HCT116 (cell line): ENCODE results near the gene MTMR10. TPM values are rescaled to one million over a fixed set of nuclear protein-coding genes. Genes with fewer than 3 reads are reported as not detected.

Experiments used
- ATAC-seq: fragments of 200-7000 bp; cut with Tn5 transposase; 2 replicates; pipeline ENCODE4 v1.9.1; 2020; ENCODE audit warnings: mild to moderate bottlenecking, moderate library complexity
- BruUV-seq: library from RNA; stranded (reverse); fragments of 400-500 nt; replicated peaks from 2 replicates; lab custom pipeline; 2021; lab: Mats Ljungman, UMichigan
- CTCF ChIA-PET: fragments of 300-600 bp; sonication (Branson Sonifier 250); formaldehyde crosslinking; loops from one replicate; lab custom pipeline; 2021; ENCODE audit warnings: antibody characterized with exemption; lab: Charles Lee
- POLR2A ChIA-PET: fragments of 300-600, 350-600 bp; sonication (Branson Sonifier 250); formaldehyde crosslinking; loops from one replicate; lab custom pipeline; 2021; ENCODE audit warnings: antibody characterized with exemption; lab: Charles Lee
- RAD21 ChIA-PET, 2 experiments: fragments of 300-600 bp; sonication (Branson Sonifier 250); formaldehyde crosslinking; loops; one replicate each; lab custom pipeline; 2023; ENCODE audit warnings: low total read pairs in 2 of 2; ENCODE audit not compliant: uncharacterized antibody in 2 of 2, unreplicated experiment in 2 of 2, low non-redundant PET in 1 of 2; lab: Charles Lee
- DNase-seq: peaks from one replicate; pipeline ENCODE4 v3.0.0-alpha.2; 2010; ENCODE audit warnings: low read depth, low spot score
- H2AFZ ChIP-seq: fragments of 200-600 bp; shearing (Covaris generic), sonication (generic); 2 replicates; pipeline ENCODE4 v1.6.1; 2017; ENCODE audit warnings: low read depth, mixed run types, mixed read lengths, antibody characterized with exemption, low read length; ENCODE audit not compliant: poor library complexity, severe bottlenecking
- H3K27ac ChIP-seq: 2 replicates; pipeline ENCODE4 v1.5.1; 2012; ENCODE audit warnings: low read depth, low read length
- H3K27me3 ChIP-seq: fragments of 200-600 bp; sonication (generic); 2 replicates; pipeline ENCODE4 v1.6.1; 2016; ENCODE audit warnings: mixed run types, low read length, mixed read lengths; ENCODE audit not compliant: insufficient read depth
- H3K36me3 ChIP-seq, 2 experiments: fragments of 200-500 bp in 1 of 2; fragments of 200-600 bp in 1 of 2; sonication (Bioruptor generic) in 1 of 2; sonication (generic) in 1 of 2; 2 replicates each; pipeline versions ENCODE4 v1.5.1 to v1.6.1; 2014 to 2016; ENCODE audit warnings: low read length in 2 of 2, inconsistent platforms in 1 of 2, mixed read lengths in 1 of 2, mixed run types in 1 of 2; ENCODE audit not compliant: insufficient read depth in 2 of 2, control insufficient read depth in 1 of 2
- H3K4me1 ChIP-seq, 2 experiments: fragments of 200-600 bp in 1 of 2; sonication (generic) in 1 of 2; 2 replicates each; pipeline versions ENCODE4 v1.5.1 to v1.6.1; 2012 to 2017; ENCODE audit warnings: low read length in 2 of 2, inconsistent platforms in 1 of 2, mild to moderate bottlenecking in 1 of 2, mixed read lengths in 1 of 2, mixed run types in 1 of 2, moderate library complexity in 1 of 2; ENCODE audit not compliant: insufficient read depth in 2 of 2, control insufficient read depth in 1 of 2
- H3K4me2 ChIP-seq: fragments of 200-600 bp; sonication (generic); 2 replicates; pipeline ENCODE4 v1.6.1; 2017; ENCODE audit warnings: mixed run types, low read length, mixed read lengths
- H3K4me3 ChIP-seq, 2 experiments: fragments of 200-600 bp in 1 of 2; sonication (generic) in 1 of 2; replicated peaks in 1 of 2; 2 replicates each; pipeline ENCODE4 v1.5.1; 2011 to 2016; ENCODE audit warnings: low read length in 2 of 2, control low read depth in 1 of 2, low read depth in 1 of 2, mild to moderate bottlenecking in 1 of 2, mixed read lengths in 1 of 2, mixed run types in 1 of 2
- H3K79me2 ChIP-seq: fragments of 200-600 bp; sonication (generic); 2 replicates; pipeline ENCODE4 v1.6.1; 2017; ENCODE audit warnings: mild to moderate bottlenecking, mixed run types, low read length, moderate library complexity, mixed read lengths; ENCODE audit not compliant: insufficient read depth
- H3K9ac ChIP-seq: fragments of 200-600 bp; sonication (generic); 2 replicates; pipeline ENCODE4 v1.6.1; 2016; ENCODE audit warnings: low read length, mixed read lengths
- H3K9me2 ChIP-seq: fragments of 200-600 bp; sonication (generic), shearing (Covaris generic); 2 replicates; pipeline ENCODE4 v1.6.1; 2017; ENCODE audit warnings: mixed run types, mild to moderate bottlenecking, moderate library complexity; ENCODE audit not compliant: insufficient read depth
- H3K9me3 ChIP-seq, 2 experiments: fragments of 200-500 bp in 1 of 2; fragments of 200-600 bp in 1 of 2; sonication (Bioruptor generic) in 1 of 2; sonication (generic) in 1 of 2; 2 replicates each; pipeline ENCODE4 v1.6.1; 2014 to 2017; ENCODE audit warnings: low read length in 2 of 2, mixed read lengths in 2 of 2, inconsistent platforms in 1 of 2, low read depth in 1 of 2, mild to moderate bottlenecking in 1 of 2, mixed run types in 1 of 2, moderate library complexity in 1 of 2; ENCODE audit not compliant: control insufficient read depth in 1 of 2, insufficient read depth in 1 of 2
- H4K20me1 ChIP-seq: fragments of 200-600 bp; sonication (generic), shearing (Covaris generic); 2 replicates; pipeline ENCODE4 v1.6.1; 2017; ENCODE audit warnings: mixed run types, mild to moderate bottlenecking, moderate library complexity; ENCODE audit not compliant: insufficient read depth
- ATF3 ChIP-seq: IDR thresholded peaks from 2 replicates; pipeline ENCODE4 v1.6.1; 2012
- CBX3 ChIP-seq: IDR thresholded peaks from 2 replicates; pipeline ENCODE4 v1.6.1; 2012; ENCODE audit warnings: low read depth
- EGR1 ChIP-seq: IDR thresholded peaks from 2 replicates; pipeline ENCODE4 v1.6.1; 2012; ENCODE audit warnings: low read depth
- ELF1 ChIP-seq: IDR thresholded peaks from 2 replicates; pipeline ENCODE4 v1.6.1; 2012; ENCODE audit warnings: low read depth, borderline replicate concordance
- EZH2 ChIP-seq: fragments of 200-600 bp; sonication (generic); IDR thresholded peaks from 2 replicates; pipeline ENCODE4 v1.6.1; 2017; ENCODE audit warnings: antibody characterized with exemption, mixed run types
- FOSL1 ChIP-seq: IDR thresholded peaks from 2 replicates; pipeline ENCODE4 v1.6.1; 2012; ENCODE audit warnings: low read depth
- JUND ChIP-seq: IDR thresholded peaks from 2 replicates; pipeline ENCODE4 v1.6.1; 2012
- POLR2A ChIP-seq: IDR thresholded peaks from 2 replicates; pipeline ENCODE4 v1.7.0; 2011; ENCODE audit warnings: borderline replicate concordance; ENCODE audit not compliant: insufficient read depth, insufficient read length; ENCODE audit errors: extremely low read depth
- POLR2AphosphoS5 ChIP-seq: IDR thresholded peaks from 2 replicates; pipeline ENCODE4 v1.6.1; 2011; ENCODE audit warnings: mild to moderate bottlenecking, low read depth, low read length, moderate library complexity
- REST ChIP-seq: IDR thresholded peaks from 2 replicates; pipeline ENCODE4 v1.6.1; 2012; ENCODE audit warnings: low read depth
- TCF7L2 ChIP-seq: IDR thresholded peaks from 2 replicates; pipeline ENCODE4 v1.7.0; 2011; ENCODE audit warnings: borderline replicate concordance, inconsistent platforms; ENCODE audit not compliant: insufficient read depth, insufficient read length; ENCODE audit errors: extremely low read depth
- ZBTB33 ChIP-seq: IDR thresholded peaks from 2 replicates; pipeline ENCODE4 v1.6.1; 2011; ENCODE audit warnings: mild to moderate bottlenecking, low read length, moderate library complexity; ENCODE audit not compliant: insufficient replicate concordance; ENCODE audit errors: extremely low read depth
- ZNF274 ChIP-seq: fragments of 200-500 bp; sonication (Bioruptor generic); IDR thresholded peaks from 2 replicates; pipeline ENCODE4 v1.6.1; 2014; ENCODE audit warnings: mild to moderate bottlenecking, low read depth, low read length, inconsistent platforms
- intact Hi-C: fragments of 100-400 bp; cut with micrococcal nuclease; formaldehyde crosslinking; loops from 2 replicates; pipeline ENCODE4 v1.10.0; 2022
- total RNA-seq: library from RNA; stranded (reverse); gene quantifications from one replicate; pipeline ENCODE4 v1.2.1, GENCODE V29; 2021; ENCODE audit not compliant: unreplicated experiment

Gene MTMR10
- total RNA-seq, 1 experiment from 2014 or later = 13.4 TPM

GRCh38 chr15:30941520-30941919, 49.9 kb downstream of the MTMR10 start:
- no peaks in the 10 kb centered on the region for H3K9me3 ChIP-seq
- no peak overlapping the region for H3K9ac ChIP-seq
- CTCF ChIA-PET = no interaction called here
- no TSS peak for BruUV-seq
- no peaks in the 10 kb centered on the region for H3K9me2 ChIP-seq
- H3K36me3 ChIP-seq = peaks cover 28 to 37% of the 10 kb centered on the region in 2 experiments
- intact Hi-C loops = no loop called here
- no peak for DNase-seq
- ATAC-seq = no peak
- no peak overlapping the region for H3K4me2 ChIP-seq
- POLR2A ChIA-PET = no interaction called here
- no peak for TF ChIP-seq POLR2A
- TF ChIP-seq JUND = no peak
- no peak for TF ChIP-seq ZNF274
- no peak for TF ChIP-seq CBX3
- no peak for TF ChIP-seq FOSL1
- TF ChIP-seq EGR1 = no peak
- no peak for TF ChIP-seq ZBTB33
- no peak for TF ChIP-seq ELF1
- TF ChIP-seq ATF3 = no peak
- no peak for TF ChIP-seq POLR2AphosphoS5
- no peak for TF ChIP-seq REST
- TF ChIP-seq TCF7L2 = no peak
- no peak for TF ChIP-seq EZH2
- H3K27me3 ChIP-seq = no peaks in the 10 kb centered on the region
- H3K27ac ChIP-seq = no peak overlapping the region
- RAD21 ChIA-PET = no interaction called here
- H3K79me2 ChIP-seq = no peaks in the 10 kb centered on the region
- H4K20me1 ChIP-seq = no peaks in the 10 kb centered on the region
- H3K4me1 ChIP-seq = no peaks in the 10 kb centered on the region
- no peak overlapping the region for H3K4me3 ChIP-seq
- H2AFZ ChIP-seq = no peak overlapping the region
